Left ventricle myocardium inferior (tissue), 1 donor: ENCODE measurements around the gene ASCC2. TPM values are rescaled to one million over a fixed set of nuclear protein-coding genes. Genes with fewer than 3 reads are reported as not detected.

ENCODE experiments used
- DNase-seq: peaks from one replicate; pipeline ENCODE4 v3.0.0-alpha.2; 2020
- H3K27ac ChIP-seq: fragments of 200-600 bp; replicated peaks from 2 replicates; pipeline ENCODE4 v1.8.0; 2021
- H3K27me3 ChIP-seq: fragments of 200-600 bp; 2 replicates; pipeline ENCODE4 v1.8.0; 2021; ENCODE audit warnings: low read depth
- H3K36me3 ChIP-seq: fragments of 200-600 bp; 2 replicates; pipeline ENCODE4 v1.8.0; 2021
- H3K4me1 ChIP-seq: fragments of 200-600 bp; 2 replicates; pipeline ENCODE4 v1.8.0; 2021
- H3K4me3 ChIP-seq: fragments of 200-600 bp; 2 replicates; pipeline ENCODE4 v1.8.0; 2021; ENCODE audit warnings: mild to moderate bottlenecking, moderate library complexity
- H3K9me3 ChIP-seq: fragments of 200-600 bp; replicated peaks from 2 replicates; pipeline ENCODE4 v1.8.0; 2021
- intact Hi-C: fragments of 100-400 bp; cut with micrococcal nuclease; formaldehyde crosslinking; loops from one replicate; pipeline ENCODE4 v1.11.0; 2022
- total RNA-seq: library from RNA; stranded (reverse); fragmentation: NEBNext Ultra II Directional; extraction: Animal tissue kit (Norgen Biotek cat#: 25700); gene quantifications from one replicate; pipeline ENCODE4 v1.2.1, GENCODE V29; 2021
- TF ChIP-seq, protein P1 (sequence below): fragments of 200-600 bp; IDR thresholded peaks from 2 replicates; pipeline ENCODE4 v1.8.0; 2021; ENCODE audit warnings: antibody characterized with exemption, mild to moderate bottlenecking, borderline replicate concordance
- donor health status: DM: no; HTN: yes; CAD: no; lungs with severe emphysema.

ASCC2 gene
- total RNA-seq, 1 donor from 2014 or later: 34.7 TPM

DNA sequence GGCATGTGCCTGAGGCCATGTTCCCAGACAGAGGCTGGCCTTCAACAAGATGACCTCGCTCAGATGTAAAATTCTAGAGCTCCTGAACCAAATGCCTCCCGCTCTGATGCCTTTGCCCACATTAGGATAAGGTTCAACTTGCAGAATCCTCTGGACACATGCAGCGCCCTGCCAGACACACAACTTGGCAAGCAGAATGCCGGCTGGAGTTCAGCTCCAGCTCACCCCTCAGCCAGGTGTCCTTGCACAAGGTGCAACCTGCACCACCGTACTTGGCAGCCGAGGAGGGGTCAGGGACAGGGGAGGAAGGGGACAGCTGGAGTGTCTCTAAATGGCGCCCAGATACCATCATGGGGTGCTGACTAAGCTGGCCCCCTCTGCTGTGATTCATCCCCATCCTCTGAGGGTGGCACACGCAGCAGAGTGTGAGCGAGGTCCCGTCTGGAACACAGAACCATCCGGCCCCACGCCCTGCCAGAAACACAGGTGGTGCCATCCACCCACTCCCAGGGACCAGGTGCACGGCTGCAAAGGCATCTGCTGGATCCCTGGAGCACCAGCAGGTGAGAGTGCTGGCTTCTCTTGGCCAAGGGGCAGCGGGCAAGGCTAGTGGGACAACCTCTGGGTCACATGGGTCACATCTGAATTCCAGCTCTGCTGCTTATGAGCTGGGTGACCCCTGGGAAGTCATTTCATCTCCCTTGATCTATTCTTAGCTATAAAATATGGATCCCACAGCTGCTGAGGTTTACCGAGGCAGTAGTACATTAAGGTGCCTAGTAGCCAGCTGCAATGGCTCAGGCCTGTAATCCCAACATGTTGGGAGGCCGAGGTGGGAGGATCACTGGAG, 84.0 kb downstream of the ASCC2 start:
- no peaks in the 10 kb centered on the region for H3K27me3 ChIP-seq
- H3K27ac ChIP-seq: no peak overlapping the region
- no peak for DNase-seq
- TF ChIP-seq, protein P1, sequence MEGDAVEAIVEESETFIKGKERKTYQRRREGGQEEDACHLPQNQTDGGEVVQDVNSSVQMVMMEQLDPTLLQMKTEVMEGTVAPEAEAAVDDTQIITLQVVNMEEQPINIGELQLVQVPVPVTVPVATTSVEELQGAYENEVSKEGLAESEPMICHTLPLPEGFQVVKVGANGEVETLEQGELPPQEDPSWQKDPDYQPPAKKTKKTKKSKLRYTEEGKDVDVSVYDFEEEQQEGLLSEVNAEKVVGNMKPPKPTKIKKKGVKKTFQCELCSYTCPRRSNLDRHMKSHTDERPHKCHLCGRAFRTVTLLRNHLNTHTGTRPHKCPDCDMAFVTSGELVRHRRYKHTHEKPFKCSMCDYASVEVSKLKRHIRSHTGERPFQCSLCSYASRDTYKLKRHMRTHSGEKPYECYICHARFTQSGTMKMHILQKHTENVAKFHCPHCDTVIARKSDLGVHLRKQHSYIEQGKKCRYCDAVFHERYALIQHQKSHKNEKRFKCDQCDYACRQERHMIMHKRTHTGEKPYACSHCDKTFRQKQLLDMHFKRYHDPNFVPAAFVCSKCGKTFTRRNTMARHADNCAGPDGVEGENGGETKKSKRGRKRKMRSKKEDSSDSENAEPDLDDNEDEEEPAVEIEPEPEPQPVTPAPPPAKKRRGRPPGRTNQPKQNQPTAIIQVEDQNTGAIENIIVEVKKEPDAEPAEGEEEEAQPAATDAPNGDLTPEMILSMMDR: no peak
- H3K4me1 ChIP-seq: peaks cover 18% of the 10 kb centered on the region
- H3K36me3 ChIP-seq: peaks cover 12% of the 10 kb centered on the region
- no peak overlapping the region for H3K4me3 ChIP-seq
- no peaks in the 10 kb centered on the region for H3K9me3 ChIP-seq
- intact Hi-C loops: no loop called here

- TF ChIP-seq, protein P1: no peak
- Histone ChIP-seq H3K27ac (no peak overlapping the region), H3K9me3 (no peaks in the 10 kb centered on the region), H3K36me3 (peaks cover 34% of the 10 kb centered on the region), H3K4me3 (no peak overlapping the region), H3K27me3 (no peaks in the 10 kb centered on the region), H3K4me1 (peaks cover 10% of the 10 kb centered on the region)
- DNase-seq: no peak
- intact Hi-C loops: no loop called here
These were observed 86.4 kb downstream of the ASCC2 start for GRCh38 chr22:29751669-29752068.

- Histone ChIP-seq H3K4me1 (peaks cover 4% of the 10 kb centered on the region), H3K27me3 (no peaks in the 10 kb centered on the region), H3K4me3 (no peak overlapping the region), H3K27ac (no peak overlapping the region), H3K36me3 (peaks cover 42% of the 10 kb centered on the region), H3K9me3 (no peaks in the 10 kb centered on the region)
- DNase-seq: no peak
- intact Hi-C loops: no loop called here
- TF ChIP-seq, protein P1: no peak
These were observed 87.2 kb downstream of the ASCC2 start for GRCh38 chr22:29750559-29751538.

DNA sequence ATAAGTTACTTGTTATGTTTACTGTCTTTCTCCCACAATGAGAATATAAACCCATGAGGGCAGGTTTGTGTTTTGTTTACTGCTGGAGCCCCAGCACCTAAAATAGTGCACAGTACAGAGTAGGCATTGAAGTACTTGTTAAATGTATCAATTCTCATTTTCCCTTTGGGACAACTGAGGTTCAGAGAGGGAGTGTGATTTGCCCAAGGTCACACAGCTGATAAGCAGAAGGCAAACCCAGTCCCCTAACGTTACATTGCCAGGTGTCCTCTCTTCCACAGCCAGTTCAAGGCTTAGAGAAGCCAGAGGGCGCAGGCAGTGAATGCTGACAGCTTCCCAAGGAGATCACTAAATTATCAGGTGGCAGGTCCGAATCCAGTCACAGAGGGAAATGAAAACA, 88.0 kb downstream of the ASCC2 start:
- Histone ChIP-seq H3K27me3 (no peaks in the 10 kb centered on the region), H3K9me3 (no peaks in the 10 kb centered on the region), H3K27ac (no peak overlapping the region), H3K4me1 (no peaks in the 10 kb centered on the region), H3K4me3 (no peak overlapping the region), H3K36me3 (peaks cover 50% of the 10 kb centered on the region)
- DNase-seq: no peak
- TF ChIP-seq, protein P1: no peak
- intact Hi-C loops: no loop called here

GRCh38 chr22:29748248-29748893, 89.7 kb downstream of the ASCC2 start:
- no peak overlapping the region for H3K27ac ChIP-seq
- no peaks in the 10 kb centered on the region for H3K9me3 ChIP-seq
- intact Hi-C loops: no loop called here
- DNase-seq: no peak
- H3K4me3 ChIP-seq: no peak overlapping the region
- no peaks in the 10 kb centered on the region for H3K4me1 ChIP-seq
- no peaks in the 10 kb centered on the region for H3K27me3 ChIP-seq
- TF ChIP-seq, protein P1: no peak
- H3K36me3 ChIP-seq: peaks cover 52% of the 10 kb centered on the region
